ENCODE data around the gene EIF4E3.

DNA sequence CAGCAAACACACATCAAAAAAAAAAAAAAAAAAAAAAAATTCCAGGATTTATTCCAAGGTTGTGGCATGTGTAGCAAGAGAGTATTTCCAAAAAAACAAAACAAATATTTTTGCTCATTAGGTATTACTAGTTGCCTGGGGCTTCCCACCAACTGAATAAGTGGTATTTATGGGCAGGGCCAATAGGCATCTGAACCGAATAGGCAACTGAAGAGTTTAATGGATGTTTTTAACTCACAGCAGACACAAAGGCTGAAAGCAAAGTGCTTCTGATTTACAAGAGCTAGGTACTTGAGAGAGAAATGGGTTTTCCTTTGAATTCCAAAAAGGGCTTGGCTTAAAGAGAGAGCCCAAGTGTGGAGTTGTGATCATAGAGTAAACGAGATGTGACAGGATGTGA is 21.4 kb downstream of the EIF4E3 start:
- TF ChIP-seq JUND (IDR thresholded peaks at IDR 0.05) (no peak), MEF2A (IDR thresholded peaks at IDR 0.05; ENCODE audit: borderline replicate concordance, low read depth) (no peak), EZH2phosphoT487 (IDR thresholded peaks at IDR 0.05; ENCODE audit: borderline replicate concordance, low read depth) (no peak), TEAD4 (IDR thresholded peaks at IDR 0.05; ENCODE audit: borderline replicate concordance, insufficient read depth) (no peak), EP300 (IDR thresholded peaks at IDR 0.05; ENCODE audit: borderline replicate concordance in 1 of 2, low read depth in 1 of 2, low read length in 1 of 2) (no peak), POLR2AphosphoS5 (IDR thresholded peaks at IDR 0.05; ENCODE audit: low read depth, low read length) (no peak), FOXM1 (IDR thresholded peaks at IDR 0.05; ENCODE audit: low read depth) (no peak), RAD21 (IDR thresholded peaks at IDR 0.05; ENCODE audit: low read length) (no peak), GATA2 (CRISPR knock-in tag; IDR thresholded peaks at IDR 0.05) (no peak), TAF1 (IDR thresholded peaks at IDR 0.05; ENCODE audit: borderline replicate concordance, low read depth, low read length) (no peak), TCF12 (IDR thresholded peaks at IDR 0.05) (no peak)
- TF ChIP-seq, protein P1, sequence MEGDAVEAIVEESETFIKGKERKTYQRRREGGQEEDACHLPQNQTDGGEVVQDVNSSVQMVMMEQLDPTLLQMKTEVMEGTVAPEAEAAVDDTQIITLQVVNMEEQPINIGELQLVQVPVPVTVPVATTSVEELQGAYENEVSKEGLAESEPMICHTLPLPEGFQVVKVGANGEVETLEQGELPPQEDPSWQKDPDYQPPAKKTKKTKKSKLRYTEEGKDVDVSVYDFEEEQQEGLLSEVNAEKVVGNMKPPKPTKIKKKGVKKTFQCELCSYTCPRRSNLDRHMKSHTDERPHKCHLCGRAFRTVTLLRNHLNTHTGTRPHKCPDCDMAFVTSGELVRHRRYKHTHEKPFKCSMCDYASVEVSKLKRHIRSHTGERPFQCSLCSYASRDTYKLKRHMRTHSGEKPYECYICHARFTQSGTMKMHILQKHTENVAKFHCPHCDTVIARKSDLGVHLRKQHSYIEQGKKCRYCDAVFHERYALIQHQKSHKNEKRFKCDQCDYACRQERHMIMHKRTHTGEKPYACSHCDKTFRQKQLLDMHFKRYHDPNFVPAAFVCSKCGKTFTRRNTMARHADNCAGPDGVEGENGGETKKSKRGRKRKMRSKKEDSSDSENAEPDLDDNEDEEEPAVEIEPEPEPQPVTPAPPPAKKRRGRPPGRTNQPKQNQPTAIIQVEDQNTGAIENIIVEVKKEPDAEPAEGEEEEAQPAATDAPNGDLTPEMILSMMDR (IDR thresholded peaks at IDR 0.05), result no peak
- TF ChIP-seq, protein P2, sequence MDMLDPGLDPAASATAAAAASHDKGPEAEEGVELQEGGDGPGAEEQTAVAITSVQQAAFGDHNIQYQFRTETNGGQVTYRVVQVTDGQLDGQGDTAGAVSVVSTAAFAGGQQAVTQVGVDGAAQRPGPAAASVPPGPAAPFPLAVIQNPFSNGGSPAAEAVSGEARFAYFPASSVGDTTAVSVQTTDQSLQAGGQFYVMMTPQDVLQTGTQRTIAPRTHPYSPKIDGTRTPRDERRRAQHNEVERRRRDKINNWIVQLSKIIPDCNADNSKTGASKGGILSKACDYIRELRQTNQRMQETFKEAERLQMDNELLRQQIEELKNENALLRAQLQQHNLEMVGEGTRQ (IDR thresholded peaks at IDR 0.05; ENCODE audit: borderline replicate concordance, low read depth, low read length), result no peak

All from SK-N-SH (cell line).